HepG2 (cell line): Measurements from ENCODE around the gene SMYD4. TPM values are rescaled to one million over a fixed set of nuclear protein-coding genes. Genes with fewer than 3 reads are reported as not detected.

ENCODE experiments used
- ETV6 ChIP-seq: sonication (generic); formaldehyde crosslinking; conservative IDR thresholded peaks from 2 replicates; pipeline ENCODE4 v1.4.0; 2020; ENCODE audit warnings: missing genetic modification reagents
- FOXO1 ChIP-seq: sonication (generic); formaldehyde crosslinking; IDR thresholded peaks from 2 replicates; pipeline ENCODE4 v1.4.0; 2020; ENCODE audit warnings: missing genetic modification reagents
- NCOA2 ChIP-seq: sonication (generic); formaldehyde crosslinking; IDR thresholded peaks from 2 replicates; pipeline ENCODE4 v1.8.0; 2022; ENCODE audit warnings: inconsistent platforms
- RFX3 ChIP-seq: IDR thresholded peaks from 2 replicates; pipeline ENCODE4 v1.6.1; 2016; ENCODE audit warnings: missing biosample characterization, missing genetic modification reagents
- SOX6 ChIP-seq, 2 experiments: fragments of 450-650 bp in 1 of 2; sonication (generic) in 1 of 2; formaldehyde crosslinking in 1 of 2; IDR thresholded peaks; 2 replicates each; pipeline versions ENCODE4 v1.4.0 to v1.6.1; 2017 to 2020; ENCODE audit warnings: antibody characterized with exemption in 1 of 2, mild to moderate bottlenecking in 1 of 2, missing genetic modification reagents in 1 of 2
- STAT6 ChIP-seq: sonication (generic); formaldehyde crosslinking; IDR thresholded peaks from 2 replicates; pipeline ENCODE4 v1.4.0; 2020; ENCODE audit warnings: missing genetic modification reagents, mild to moderate bottlenecking, borderline replicate concordance
- THAP11 ChIP-seq: IDR thresholded peaks from 2 replicates; pipeline ENCODE4 v1.6.1; 2016; ENCODE audit warnings: missing biosample characterization, missing genetic modification reagents
- ZNF326 ChIP-seq: sonication (generic); formaldehyde crosslinking; IDR thresholded peaks from 2 replicates; pipeline ENCODE4 v1.4.0; 2020; ENCODE audit warnings: missing genetic modification reagents, borderline replicate concordance
- ZNF354B ChIP-seq: sonication (generic); formaldehyde crosslinking; IDR thresholded peaks from 2 replicates; pipeline ENCODE4 v1.8.0; 2022; ENCODE audit warnings: mild to moderate bottlenecking, missing genetic modification reagents
- ZNF790 ChIP-seq: sonication (generic); formaldehyde crosslinking; IDR thresholded peaks from 2 replicates; pipeline ENCODE4 v1.8.0; 2022; ENCODE audit warnings: missing genetic modification reagents, mild to moderate bottlenecking, borderline replicate concordance
- polyA plus RNA-seq, 8 experiments: library from polyadenylated mRNA; depleted of rRNA in 3 of 8; stranded (reverse) in 7 of 8; unstranded in 1 of 8; fragments of >200 nt; fragmentation: Illumina TruSeq in 4 of 8; extraction: Trizol in 4 of 8; gene quantifications; 2 replicates each; pipeline versions ENCODE4 v1.2.1 to v1.2.3, GENCODE V29; 2011 to 2016; ENCODE audit warnings: low read depth in 4 of 8, missing spikeins in 1 of 8, mixed read lengths in 1 of 8; ENCODE audit not compliant: insufficient read depth in 1 of 8
- total RNA-seq, 5 experiments: library from RNA; depleted of rRNA; stranded (reverse); fragments of >200 nt; fragmentation: Illumina TruSeq; extraction: Trizol; gene quantifications; 2 replicates each; pipeline ENCODE4 v1.2.3, GENCODE V29; 2016; ENCODE audit warnings: low read depth in 1 of 5
- TF ChIP-seq, protein P1 (sequence below): IDR thresholded peaks from 2 replicates; pipeline ENCODE4 v1.6.1; 2016; ENCODE audit warnings: missing compliant biosample characterization, missing genetic modification reagents, borderline replicate concordance
- TF ChIP-seq, protein P2 (sequence below): sonication (generic); formaldehyde crosslinking; IDR thresholded peaks from 2 replicates; pipeline ENCODE4 v1.4.0; 2020; ENCODE audit warnings: missing genetic modification reagents
- TF ChIP-seq, protein P3 (sequence below): IDR thresholded peaks from 2 replicates; pipeline ENCODE4 v1.6.1; 2016; ENCODE audit warnings: mild to moderate bottlenecking, missing biosample characterization, missing genetic modification reagents

SMYD4 gene
- total and polyA plus RNA-seq, 2 of the 13 experiments (the other 11 are each of a cell fraction or from before 2014, with no cell fraction given), result 7.4 to 11.3 TPM

GRCh38 chr17:1796800-1797199, 32.9 kb downstream of the SMYD4 start (continued):
- TF ChIP-seq, protein P1, sequence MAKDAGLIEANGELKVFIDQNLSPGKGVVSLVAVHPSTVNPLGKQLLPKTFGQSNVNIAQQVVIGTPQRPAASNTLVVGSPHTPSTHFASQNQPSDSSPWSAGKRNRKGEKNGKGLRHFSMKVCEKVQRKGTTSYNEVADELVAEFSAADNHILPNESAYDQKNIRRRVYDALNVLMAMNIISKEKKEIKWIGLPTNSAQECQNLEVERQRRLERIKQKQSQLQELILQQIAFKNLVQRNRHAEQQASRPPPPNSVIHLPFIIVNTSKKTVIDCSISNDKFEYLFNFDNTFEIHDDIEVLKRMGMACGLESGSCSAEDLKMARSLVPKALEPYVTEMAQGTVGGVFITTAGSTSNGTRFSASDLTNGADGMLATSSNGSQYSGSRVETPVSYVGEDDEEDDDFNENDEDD (CRISPR knock-in tag), result no peak
- TF ChIP-seq THAP11 (CRISPR knock-in tag) (no peak), ZNF326 (CRISPR knock-in tag) (no peak), ETV6 (no peak), STAT6 (CRISPR knock-in tag) (no peak), NCOA2 (CRISPR knock-in tag) (no peak), ZNF354B (CRISPR knock-in tag) (no peak), SOX6 (IDR thresholded peaks at IDR 0.05) (no peak), SOX6 (CRISPR knock-in tag; IDR thresholded peaks at IDR 0.05) (no peak), FOXO1 (CRISPR knock-in tag) (no peak), ZNF790 (CRISPR knock-in tag) (no peak), RFX3 (CRISPR knock-in tag) (no peak)
- TF ChIP-seq, protein P2, sequence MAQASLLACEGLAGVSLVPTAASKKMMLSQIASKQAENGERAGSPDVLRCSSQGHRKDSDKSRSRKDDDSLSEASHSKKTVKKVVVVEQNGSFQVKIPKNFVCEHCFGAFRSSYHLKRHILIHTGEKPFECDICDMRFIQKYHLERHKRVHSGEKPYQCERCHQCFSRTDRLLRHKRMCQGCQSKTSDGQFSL (CRISPR knock-in tag), result no peak
- TF ChIP-seq, protein P3, sequence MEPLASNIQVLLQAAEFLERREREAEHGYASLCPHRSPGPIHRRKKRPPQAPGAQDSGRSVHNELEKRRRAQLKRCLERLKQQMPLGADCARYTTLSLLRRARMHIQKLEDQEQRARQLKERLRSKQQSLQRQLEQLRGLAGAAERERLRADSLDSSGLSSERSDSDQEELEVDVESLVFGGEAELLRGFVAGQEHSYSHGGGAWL, result no peak
- TF ChIP-seq, all 625 proteins: peak for 0
